ENCODE data around the gene CREB1. TPM values are rescaled to one million over a fixed set of nuclear protein-coding genes. Genes with fewer than 3 reads are reported as not detected.

The CREB1 gene
- total RNA-seq, 1 donor from 2014 or later: 60.2 TPM

DNA sequence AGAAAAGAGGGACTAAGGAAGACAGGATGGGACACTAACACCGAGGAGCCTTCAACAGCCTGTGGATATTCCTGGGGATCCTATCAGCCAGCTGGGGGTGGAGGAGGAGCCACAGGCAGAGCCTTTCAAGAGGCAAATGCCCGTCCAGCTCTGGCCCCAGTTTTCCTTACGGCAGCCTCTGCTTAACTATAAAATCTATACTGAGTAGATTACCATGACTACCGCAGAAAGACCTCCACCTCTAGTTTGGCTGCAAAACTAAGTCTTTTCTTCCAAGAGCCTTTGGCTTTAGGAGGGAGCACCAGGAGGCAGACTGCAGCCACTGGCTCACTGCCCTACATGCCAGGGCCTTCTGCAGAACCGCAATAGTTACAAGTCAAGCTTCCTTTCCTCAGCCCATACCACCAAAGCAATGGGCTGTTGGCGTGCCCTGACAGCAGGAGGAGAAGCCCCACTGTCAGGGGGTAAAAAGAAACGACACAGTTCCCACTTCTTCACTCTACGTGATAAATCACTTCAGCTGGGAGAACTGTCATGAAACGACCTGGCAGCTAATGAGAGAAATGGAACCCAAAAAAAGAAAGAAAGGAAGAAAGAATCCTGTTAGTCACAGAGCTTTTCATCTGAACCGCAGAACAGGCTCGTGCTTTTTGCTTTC lies 25.1 kb upstream of the CREB1 start:
- H3K4me1 ChIP-seq: peaks cover 14% of the 10 kb centered on the region
- peak; percentile 4 for ATAC-seq

DNA sequence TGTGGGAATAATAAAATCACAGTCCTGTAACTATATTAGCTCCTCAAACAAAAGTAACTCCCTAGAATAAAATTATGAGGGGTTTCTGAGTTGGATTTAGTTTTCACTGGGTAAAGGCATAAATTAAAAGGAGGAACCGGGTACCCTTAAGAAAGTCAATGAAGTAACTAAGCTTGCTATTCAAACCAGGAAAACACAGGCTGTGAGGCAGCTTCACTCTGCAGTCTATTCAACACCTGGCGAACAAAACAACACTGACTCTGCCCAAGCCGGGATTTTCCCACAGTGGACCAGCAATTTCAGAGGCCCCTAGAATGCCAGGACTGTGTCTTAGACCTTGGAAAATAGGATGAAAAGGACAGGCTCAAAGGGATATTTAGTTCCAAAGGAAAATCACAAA lies 24.6 kb upstream of the CREB1 start:
- TF ChIP-seq, protein P1, sequence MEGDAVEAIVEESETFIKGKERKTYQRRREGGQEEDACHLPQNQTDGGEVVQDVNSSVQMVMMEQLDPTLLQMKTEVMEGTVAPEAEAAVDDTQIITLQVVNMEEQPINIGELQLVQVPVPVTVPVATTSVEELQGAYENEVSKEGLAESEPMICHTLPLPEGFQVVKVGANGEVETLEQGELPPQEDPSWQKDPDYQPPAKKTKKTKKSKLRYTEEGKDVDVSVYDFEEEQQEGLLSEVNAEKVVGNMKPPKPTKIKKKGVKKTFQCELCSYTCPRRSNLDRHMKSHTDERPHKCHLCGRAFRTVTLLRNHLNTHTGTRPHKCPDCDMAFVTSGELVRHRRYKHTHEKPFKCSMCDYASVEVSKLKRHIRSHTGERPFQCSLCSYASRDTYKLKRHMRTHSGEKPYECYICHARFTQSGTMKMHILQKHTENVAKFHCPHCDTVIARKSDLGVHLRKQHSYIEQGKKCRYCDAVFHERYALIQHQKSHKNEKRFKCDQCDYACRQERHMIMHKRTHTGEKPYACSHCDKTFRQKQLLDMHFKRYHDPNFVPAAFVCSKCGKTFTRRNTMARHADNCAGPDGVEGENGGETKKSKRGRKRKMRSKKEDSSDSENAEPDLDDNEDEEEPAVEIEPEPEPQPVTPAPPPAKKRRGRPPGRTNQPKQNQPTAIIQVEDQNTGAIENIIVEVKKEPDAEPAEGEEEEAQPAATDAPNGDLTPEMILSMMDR (IDR thresholded peaks at IDR 0.05): no peak
- H3K9me3 ChIP-seq: no peaks in the 10 kb centered on the region
- H3K4me3 ChIP-seq: no peak overlapping the region
- H3K27ac ChIP-seq: no peak overlapping the region
- peaks cover 14% of the 10 kb centered on the region for H3K4me1 ChIP-seq
- no peaks in the 10 kb centered on the region for H3K36me3 ChIP-seq
- ATAC-seq (no peak), DNase-seq (no peak)
- no peaks in the 10 kb centered on the region for H3K27me3 ChIP-seq
- intact Hi-C loops (cut with DNase I): no loop called here

More for the DNA sequence above, 25.1 kb upstream of the CREB1 start:
- TF ChIP-seq, protein P1 (IDR thresholded peaks at IDR 0.05): no peak
- intact Hi-C loops (cut with DNase I): no loop called here
- H3K36me3 ChIP-seq: no peaks in the 10 kb centered on the region
- no peaks in the 10 kb centered on the region for H3K9me3 ChIP-seq
- H3K27me3 ChIP-seq: no peaks in the 10 kb centered on the region
- DNase-seq: no peak
- H3K27ac ChIP-seq: no peak overlapping the region
- H3K4me3 ChIP-seq: no peak overlapping the region

DNA sequence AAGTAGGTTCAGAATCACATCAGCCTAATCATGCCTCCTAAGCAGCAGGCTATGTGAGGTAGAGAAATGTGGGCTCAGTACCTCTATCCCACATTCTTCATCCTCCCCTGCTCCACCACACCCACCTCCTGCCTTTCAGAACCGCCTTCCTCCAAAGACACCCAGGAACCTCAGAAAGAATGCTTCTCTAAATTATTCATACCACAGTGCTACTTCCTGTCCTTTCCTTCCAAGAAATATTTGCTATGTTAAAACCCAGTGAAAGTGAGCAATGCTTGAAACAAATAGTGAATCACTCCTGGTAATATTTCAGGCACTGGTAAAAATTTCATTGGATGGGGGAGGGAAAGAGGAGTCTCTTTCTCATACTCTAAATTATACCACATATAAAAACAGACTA lies 24.0 kb upstream of the CREB1 start:
- H3K27me3 ChIP-seq: no peaks in the 10 kb centered on the region
- intact Hi-C loops (cut with DNase I): no loop called here
- ATAC-seq: peak; percentile 76
- H3K4me1 ChIP-seq: peaks cover 14% of the 10 kb centered on the region
- H3K4me3 ChIP-seq: no peak overlapping the region
- H3K36me3 ChIP-seq: no peaks in the 10 kb centered on the region
- TF ChIP-seq, protein P1 (IDR thresholded peaks at IDR 0.05): no peak
- no peaks in the 10 kb centered on the region for H3K9me3 ChIP-seq
- DNase-seq: no peak
- H3K27ac ChIP-seq: no peak overlapping the region

DNA sequence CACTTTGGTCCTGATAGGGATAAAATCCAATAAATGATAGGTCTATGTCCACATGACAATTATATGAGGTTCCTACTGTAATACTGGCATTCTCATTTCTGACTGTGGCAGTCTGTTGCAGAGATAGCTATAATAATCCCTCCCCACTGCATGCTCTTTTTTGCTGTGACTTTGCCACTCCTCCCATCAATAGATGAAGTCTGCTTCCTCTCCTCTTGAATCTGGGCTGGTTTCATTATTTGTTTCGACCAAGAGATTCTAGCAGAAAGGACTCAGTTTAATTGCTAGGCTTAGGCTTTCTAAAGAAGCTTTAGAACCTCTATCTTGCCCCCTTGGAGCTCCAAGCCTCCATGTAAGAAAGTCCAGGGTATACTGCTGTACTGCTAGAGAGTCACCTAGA lies 23.3 kb upstream of the CREB1 start:
- no peak overlapping the region for H3K27ac ChIP-seq
- H3K9me3 ChIP-seq: no peaks in the 10 kb centered on the region
- no peaks in the 10 kb centered on the region for H3K36me3 ChIP-seq
- H3K4me1 ChIP-seq: peaks cover 14% of the 10 kb centered on the region
- TF ChIP-seq, protein P1 (IDR thresholded peaks at IDR 0.05): no peak
- no peak for ATAC-seq
- no peaks in the 10 kb centered on the region for H3K27me3 ChIP-seq
- no peak for DNase-seq
- intact Hi-C loops (cut with DNase I): no loop called here
- no peak overlapping the region for H3K4me3 ChIP-seq

DNA sequence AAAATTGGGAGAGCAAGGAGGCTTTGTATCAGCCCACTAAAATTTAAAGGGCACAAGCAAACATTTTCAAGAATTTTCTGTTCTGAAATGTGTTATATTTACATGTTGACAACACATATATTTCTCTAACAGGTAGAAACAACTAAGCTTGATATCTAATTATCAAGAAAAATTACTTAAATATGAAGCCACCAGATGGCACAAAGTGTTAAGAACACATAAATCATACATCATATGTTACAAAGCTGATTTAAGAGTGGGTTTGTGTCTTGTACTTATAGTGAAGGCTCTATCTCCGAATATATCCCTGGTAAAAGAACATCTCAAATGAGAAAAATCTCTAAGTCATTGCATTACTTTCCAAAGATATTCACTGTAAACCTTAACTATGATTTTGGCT lies 19.6 kb upstream of the CREB1 start:
- no peak overlapping the region for H3K27ac ChIP-seq
- H3K36me3 ChIP-seq: no peaks in the 10 kb centered on the region
- ATAC-seq (no peak), DNase-seq (no peak)
- H3K27me3 ChIP-seq: no peaks in the 10 kb centered on the region
- intact Hi-C loops (cut with DNase I): no loop called here
- H3K9me3 ChIP-seq: no peaks in the 10 kb centered on the region
- no peak overlapping the region for H3K4me3 ChIP-seq
- TF ChIP-seq, protein P1 (IDR thresholded peaks at IDR 0.05): no peak
- H3K4me1 ChIP-seq: peaks cover 16% of the 10 kb centered on the region

DNA sequence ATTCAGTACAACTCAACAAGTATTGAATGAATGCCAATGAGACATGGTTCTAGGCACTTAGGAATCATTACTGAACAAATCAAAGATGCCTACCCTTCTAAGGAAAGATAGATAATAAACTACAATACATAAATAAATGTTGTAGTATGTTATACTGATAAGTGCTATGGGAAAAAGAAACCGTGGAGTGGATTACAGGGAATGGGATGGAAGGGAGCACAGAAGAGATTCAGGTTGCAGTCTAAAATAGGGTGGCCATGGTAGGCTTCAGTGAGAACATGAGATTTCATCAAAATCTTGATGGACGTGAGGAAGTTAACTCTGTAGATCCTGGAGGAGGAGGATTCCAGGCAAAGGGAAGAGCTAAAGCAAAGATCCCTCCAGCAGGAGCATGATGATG lies 17.9 kb upstream of the CREB1 start:
- ATAC-seq: no peak
- H3K36me3 ChIP-seq: no peaks in the 10 kb centered on the region
- no peak overlapping the region for H3K27ac ChIP-seq
- no peak for DNase-seq
- no peak overlapping the region for H3K4me3 ChIP-seq
- intact Hi-C loops (cut with DNase I): no loop called here
- TF ChIP-seq, protein P1 (IDR thresholded peaks at IDR 0.05): no peak
- no peaks in the 10 kb centered on the region for H3K27me3 ChIP-seq
- no peaks in the 10 kb centered on the region for H3K9me3 ChIP-seq
- H3K4me1 ChIP-seq: peaks cover 10% of the 10 kb centered on the region
